Endodermal cell (in vitro differentiated cells): ENCODE data around the gene MNT. TPM values are rescaled to one million over a fixed set of nuclear protein-coding genes. Genes with fewer than 3 reads are reported as not detected.

Experiments used
- DNase-seq: peaks from one replicate; pipeline ENCODE4 v3.0.0-alpha.2; 2017
- H3K27ac ChIP-seq: 2 replicates; pipeline ENCODE4 v1.5.1; 2013; ENCODE audit warnings: mild to moderate bottlenecking, low read depth, low read length, moderate library complexity
- H3K27me3 ChIP-seq: 2 replicates; pipeline ENCODE4 v1.6.1; 2013; ENCODE audit warnings: mild to moderate bottlenecking, low read length, moderate library complexity; ENCODE audit not compliant: insufficient read depth, control insufficient read depth, poor library complexity, severe bottlenecking
- H3K36me3 ChIP-seq: 2 replicates; pipeline ENCODE4 v1.7.0; 2013; ENCODE audit warnings: mild to moderate bottlenecking, low read length, moderate library complexity; ENCODE audit not compliant: control insufficient read depth, insufficient read depth
- H3K4me1 ChIP-seq: one replicate; pipeline ENCODE4 v1.7.0; 2013; ENCODE audit warnings: low read length; ENCODE audit not compliant: control insufficient read depth, insufficient read depth
- H3K4me3 ChIP-seq: 2 replicates; pipeline ENCODE4 v1.5.1; 2013; ENCODE audit warnings: mild to moderate bottlenecking, low read length, moderate library complexity
- H3K9ac ChIP-seq: 2 replicates; pipeline ENCODE4 v1.6.1; 2013; ENCODE audit warnings: mild to moderate bottlenecking, low read length, moderate library complexity; ENCODE audit not compliant: poor library complexity, severe bottlenecking; ENCODE audit errors: extremely low read depth
- H3K9me3 ChIP-seq: 2 replicates; pipeline ENCODE4 v1.6.1; 2013; ENCODE audit warnings: mild to moderate bottlenecking, low read length, moderate library complexity; ENCODE audit not compliant: control insufficient read depth
- H3K27ac Mint-ChIP-seq: 2 replicates; pipeline ENCODE4 v1.8.0; 2020; ENCODE audit warnings: mixed read lengths
- H3K27me3 Mint-ChIP-seq: 2 replicates; pipeline ENCODE4 v1.8.0; 2021; ENCODE audit warnings: mild to moderate bottlenecking, mixed read lengths; ENCODE audit not compliant: insufficient read depth
- H3K36me3 Mint-ChIP-seq: 2 replicates; pipeline ENCODE4 v1.8.0; 2020; ENCODE audit warnings: low read depth, mixed read lengths
- H3K4me1 Mint-ChIP-seq: 2 replicates; pipeline ENCODE4 v1.8.0; 2020; ENCODE audit warnings: mixed read lengths
- H3K4me3 Mint-ChIP-seq: 2 replicates; pipeline ENCODE4 v1.8.0; 2020; ENCODE audit warnings: mild to moderate bottlenecking, moderate library complexity, mixed read lengths
- H3K9me3 Mint-ChIP-seq: 2 replicates; pipeline ENCODE4 v1.8.0; 2020; ENCODE audit warnings: mild to moderate bottlenecking, mixed read lengths
- CTCF ChIP-seq: fragments of 200-600 bp; sonication (generic); conservative IDR thresholded peaks from 2 replicates; pipeline ENCODE4 v1.5.0; 2021; ENCODE audit warnings: antibody characterized with exemption, mild to moderate bottlenecking
- WGBS, 2 experiments: methylation state at CpG; one replicate each; pipeline versions ENCODE4 v1.1.5 to v1.1.7; 2013; ENCODE audit warnings: missing lambda C conversion rate in 2 of 2, mixed read lengths in 1 of 2; ENCODE audit not compliant: insufficient coverage in 1 of 2, insufficient read length in 1 of 2; 5-methylcytosine and 5-hydroxymethylcytosine counted together
- total RNA-seq, 2 donors: library from RNA; stranded (reverse); fragmentation: NEBNext Ultra II Directional in 1 of 2; extraction: Animal tissue kit (Norgen Biotek cat#: 25700) in 1 of 2; gene quantifications; 2 replicates in 1 of 2; 3 replicates in 1 of 2; pipeline ENCODE4 v1.2.1, GENCODE V29; 2021

The MNT gene
- total RNA-seq, 2 donors from 2014 or later: 25.3 to 30.2 TPM

DNA sequence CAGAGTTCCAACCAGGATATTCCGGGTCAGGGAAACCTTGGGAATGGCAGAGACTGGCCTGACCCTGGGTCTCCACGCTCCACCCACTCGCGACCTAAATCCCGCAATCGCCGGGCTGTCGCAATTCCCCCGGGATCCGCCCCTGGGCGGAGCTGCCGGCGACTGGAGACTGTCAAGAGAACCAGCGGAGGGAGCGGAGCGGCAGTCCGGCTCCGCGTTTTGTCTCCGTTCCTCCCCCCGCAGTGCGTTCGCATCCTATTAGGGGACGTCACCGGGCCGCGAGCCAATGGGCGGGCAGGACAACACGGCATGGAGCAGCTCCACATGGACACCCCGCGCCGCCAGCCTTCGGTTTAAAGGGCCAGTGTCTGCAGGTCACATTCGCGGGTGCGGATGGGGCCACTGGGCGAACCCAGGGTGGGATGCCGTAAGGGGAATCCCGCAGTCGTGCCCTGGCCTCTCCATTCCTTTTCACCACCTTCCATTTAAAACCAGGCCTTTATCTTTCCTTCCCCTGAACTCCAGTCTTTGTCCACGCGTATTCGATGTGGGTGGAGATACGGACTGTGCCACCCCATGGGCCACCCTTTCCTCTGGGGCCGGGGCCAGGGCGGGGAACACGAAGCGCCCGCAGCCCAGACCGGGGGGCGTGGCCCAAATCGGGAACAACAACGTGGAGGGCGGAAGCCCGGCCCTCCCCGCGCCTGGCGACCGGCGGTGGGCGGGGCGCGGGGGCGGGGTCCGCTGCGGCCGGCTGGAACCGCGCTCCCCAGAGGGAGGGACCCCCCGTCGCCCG is 764 bp upstream of the MNT start:
- H3K27ac Mint-ChIP-seq: peak overlapping the region; percentile 99
- no peak for TF ChIP-seq CTCF
- no peaks in the 10 kb centered on the region for H3K27me3 ChIP-seq
- H3K9ac ChIP-seq: peak overlapping the region; percentile 93
- 0% methylated on average over 24 to 69 of the region's 72 CpGs for WGBS, 2 experiments
- peak overlapping the region; percentile 98 for H3K27ac ChIP-seq
- peak; percentile 100 for DNase-seq
- H3K4me3 ChIP-seq: peak overlapping the region; percentile 96
- H3K27me3 Mint-ChIP-seq: no peaks in the 10 kb centered on the region
- peaks cover 2% of the 10 kb centered on the region for H3K36me3 Mint-ChIP-seq
- H3K4me1 Mint-ChIP-seq: peaks cover 18% of the 10 kb centered on the region
- peak overlapping the region; percentile 86 for H3K4me3 Mint-ChIP-seq
- no peaks in the 10 kb centered on the region for H3K9me3 ChIP-seq
- no peaks in the 10 kb centered on the region for H3K36me3 ChIP-seq
- no peaks in the 10 kb centered on the region for H3K9me3 Mint-ChIP-seq
- peaks cover 9% of the 10 kb centered on the region for H3K4me1 ChIP-seq

GRCh38 chr17:2400474-2400866 is 390 bp downstream of the MNT start:
- 0% methylated on average over 2 to 41 of the region's 43 CpGs for WGBS, 2 experiments

More at GRCh38 chr17:2400474-2400866, 390 bp downstream of the MNT start:
- peaks cover 2% of the 10 kb centered on the region for H3K36me3 Mint-ChIP-seq
- Histone ChIP-seq H3K4me3 (peak overlapping the region; percentile 96), H3K9ac (peak overlapping the region; percentile 97), H3K4me1 (peaks cover 20% of the 10 kb centered on the region), H3K27ac (peak overlapping the region; percentile 96), H3K36me3 (no peaks in the 10 kb centered on the region), H3K27me3 (no peaks in the 10 kb centered on the region), H3K9me3 (no peaks in the 10 kb centered on the region)
- TF ChIP-seq CTCF: no peak
- H3K4me3 Mint-ChIP-seq: peak overlapping the region; percentile 86
- no peaks in the 10 kb centered on the region for H3K9me3 Mint-ChIP-seq
- peaks cover 26% of the 10 kb centered on the region for H3K4me1 Mint-ChIP-seq
- DNase-seq: peak; percentile 91
- H3K27me3 Mint-ChIP-seq: no peaks in the 10 kb centered on the region
- peak overlapping the region; percentile 99 for H3K27ac Mint-ChIP-seq
